Measurements from ENCODE around the gene AGAP1.

AGAP1 gene

DNA sequence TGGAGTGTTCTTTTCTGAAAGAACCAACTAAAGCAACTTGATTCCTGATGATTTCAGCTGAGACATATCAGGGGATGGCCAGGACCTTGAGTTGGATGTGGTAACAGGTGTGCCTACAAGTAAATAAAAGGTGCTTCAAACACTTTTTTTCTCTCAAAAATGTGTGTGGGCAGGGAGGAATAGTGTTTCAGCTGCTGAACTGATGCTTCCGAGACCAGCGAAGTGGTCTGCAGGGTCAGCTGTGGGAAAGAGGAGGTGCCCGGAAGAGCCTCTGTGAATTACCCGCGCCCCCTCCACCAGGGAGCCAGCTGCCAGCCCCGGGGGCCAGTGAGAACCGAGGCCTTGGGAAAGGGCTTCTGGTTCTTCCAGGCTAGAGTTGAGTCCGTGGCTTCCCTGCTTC is 425.0 kb downstream of the AGAP1 start:
- no peak overlapping the region for H3K27ac ChIP-seq (ENCODE audit: low read depth, low read length)
- no peak overlapping the region for H3K4me2 ChIP-seq (ENCODE audit: low read length)
- no peak overlapping the region for H3K4me3 ChIP-seq (ENCODE audit: low read length)
- no peaks in the 10 kb centered on the region for H3K9me2 ChIP-seq (replicated peaks; ENCODE audit: control insufficient read depth, low read length)
- H3K9me3 ChIP-seq (ENCODE audit: control insufficient read depth, insufficient read depth, low read length): no peaks in the 10 kb centered on the region
- no peak for TF ChIP-seq EZH2phosphoT487 (IDR thresholded peaks at IDR 0.05; ENCODE audit: borderline replicate concordance, low read length)
- TF ChIP-seq, protein P1, sequence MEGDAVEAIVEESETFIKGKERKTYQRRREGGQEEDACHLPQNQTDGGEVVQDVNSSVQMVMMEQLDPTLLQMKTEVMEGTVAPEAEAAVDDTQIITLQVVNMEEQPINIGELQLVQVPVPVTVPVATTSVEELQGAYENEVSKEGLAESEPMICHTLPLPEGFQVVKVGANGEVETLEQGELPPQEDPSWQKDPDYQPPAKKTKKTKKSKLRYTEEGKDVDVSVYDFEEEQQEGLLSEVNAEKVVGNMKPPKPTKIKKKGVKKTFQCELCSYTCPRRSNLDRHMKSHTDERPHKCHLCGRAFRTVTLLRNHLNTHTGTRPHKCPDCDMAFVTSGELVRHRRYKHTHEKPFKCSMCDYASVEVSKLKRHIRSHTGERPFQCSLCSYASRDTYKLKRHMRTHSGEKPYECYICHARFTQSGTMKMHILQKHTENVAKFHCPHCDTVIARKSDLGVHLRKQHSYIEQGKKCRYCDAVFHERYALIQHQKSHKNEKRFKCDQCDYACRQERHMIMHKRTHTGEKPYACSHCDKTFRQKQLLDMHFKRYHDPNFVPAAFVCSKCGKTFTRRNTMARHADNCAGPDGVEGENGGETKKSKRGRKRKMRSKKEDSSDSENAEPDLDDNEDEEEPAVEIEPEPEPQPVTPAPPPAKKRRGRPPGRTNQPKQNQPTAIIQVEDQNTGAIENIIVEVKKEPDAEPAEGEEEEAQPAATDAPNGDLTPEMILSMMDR (IDR thresholded peaks at IDR 0.05; ENCODE audit: low read depth, low read length, poor library complexity, severe bottlenecking): no peak
- no peaks in the 10 kb centered on the region for H3K79me2 ChIP-seq (ENCODE audit: control insufficient read depth, low read length)
- no peaks in the 10 kb centered on the region for H3K4me1 ChIP-seq (ENCODE audit: control insufficient read depth, low read length)
- no peaks in the 10 kb centered on the region for H4K20me1 ChIP-seq (ENCODE audit: control insufficient read depth, insufficient read depth, low read depth, low read length)
- H3K36me3 ChIP-seq (ENCODE audit: control insufficient read depth, low read length): no peaks in the 10 kb centered on the region
- H3F3A ChIP-seq (ENCODE audit: control insufficient read depth, insufficient read depth): no peaks in the 10 kb centered on the region
- H3K27me3 ChIP-seq (ENCODE audit: control insufficient read depth, low read length): no peaks in the 10 kb centered on the region

DNA sequence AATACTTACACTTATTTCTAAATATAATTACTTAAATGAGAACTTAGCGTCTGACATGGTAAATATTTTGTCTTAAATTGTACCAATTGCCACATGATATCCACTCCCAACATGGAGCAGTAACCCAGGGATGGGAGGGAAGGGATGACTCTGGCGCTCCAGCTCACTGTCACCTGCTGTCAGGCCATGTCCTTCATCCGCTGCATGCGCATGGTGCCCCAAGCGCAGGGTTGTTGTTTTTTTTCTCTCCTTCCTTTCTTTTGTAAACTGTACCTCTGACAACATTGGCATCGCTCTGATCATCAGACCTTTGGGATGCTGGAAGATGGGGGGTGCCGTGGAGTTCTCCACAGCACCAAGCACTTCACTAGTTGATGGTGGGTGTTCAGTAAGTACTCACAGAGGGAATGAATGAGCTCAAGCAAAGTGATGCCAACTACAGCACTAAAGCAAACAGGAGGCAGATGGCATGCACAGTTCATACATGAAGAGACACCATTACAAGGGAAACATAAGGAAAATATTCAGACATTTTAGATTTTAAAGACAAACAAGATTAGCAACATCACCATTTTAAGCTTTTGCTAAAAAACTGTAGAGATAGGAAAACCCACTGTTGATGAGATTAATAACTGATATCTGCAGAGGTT is 426.5 kb downstream of the AGAP1 start:
- no peaks in the 10 kb centered on the region for H3K36me3 ChIP-seq (ENCODE audit: control insufficient read depth, low read length)

DNA sequence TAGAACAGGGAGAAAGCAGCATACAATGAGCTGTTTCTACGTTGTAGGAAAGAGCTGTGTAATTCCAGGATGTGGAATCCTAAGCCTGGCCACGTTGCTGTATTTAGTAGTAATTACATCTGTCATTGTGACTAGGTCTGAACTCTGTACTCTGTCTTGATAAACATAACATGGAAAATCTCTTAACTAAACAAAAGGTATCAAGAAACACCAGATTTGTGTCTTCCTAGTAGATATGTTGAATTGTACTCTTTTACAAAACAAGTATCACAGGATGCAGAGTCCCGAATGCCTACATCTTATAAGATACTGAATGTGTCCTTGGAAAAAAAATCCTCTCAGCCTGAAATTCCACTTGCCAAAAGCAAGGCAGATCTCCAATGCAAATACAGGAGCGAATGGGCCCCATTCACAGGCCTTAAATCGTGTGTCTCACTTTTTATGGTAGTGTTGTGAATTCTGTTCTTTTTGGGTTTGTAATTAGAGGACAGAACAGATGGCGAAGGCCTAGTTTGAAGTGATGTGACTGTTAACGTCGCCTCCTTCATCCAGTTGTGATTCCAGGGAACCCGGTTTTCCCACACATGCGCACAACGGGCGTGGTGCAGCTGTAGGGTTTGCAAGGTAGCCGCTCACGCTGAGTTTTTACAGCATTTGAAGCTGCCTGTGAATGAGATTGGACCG is 427.8 kb downstream of the AGAP1 start:
- no peaks in the 10 kb centered on the region for H3K79me2 ChIP-seq (ENCODE audit: control insufficient read depth, low read length)
- H3K9me3 ChIP-seq (ENCODE audit: control insufficient read depth, insufficient read depth, low read length): no peaks in the 10 kb centered on the region
- H3F3A ChIP-seq (ENCODE audit: control insufficient read depth, insufficient read depth): no peaks in the 10 kb centered on the region
- H3K36me3 ChIP-seq (ENCODE audit: control insufficient read depth, low read length): no peaks in the 10 kb centered on the region
- no peak overlapping the region for H3K4me2 ChIP-seq (ENCODE audit: low read length)
- no peaks in the 10 kb centered on the region for H4K20me1 ChIP-seq (ENCODE audit: control insufficient read depth, insufficient read depth, low read depth, low read length)
- no peaks in the 10 kb centered on the region for H3K9me2 ChIP-seq (replicated peaks; ENCODE audit: control insufficient read depth, low read length)
- TF ChIP-seq, protein P1 (IDR thresholded peaks at IDR 0.05; ENCODE audit: low read depth, low read length, poor library complexity, severe bottlenecking): no peak
- TF ChIP-seq EZH2phosphoT487 (IDR thresholded peaks at IDR 0.05; ENCODE audit: borderline replicate concordance, low read length): no peak
- no peaks in the 10 kb centered on the region for H3K4me1 ChIP-seq (ENCODE audit: control insufficient read depth, low read length)
- H3K27me3 ChIP-seq (ENCODE audit: control insufficient read depth, low read length): no peaks in the 10 kb centered on the region
- no peak overlapping the region for H3K4me3 ChIP-seq (ENCODE audit: low read length)
- no peak overlapping the region for H3K27ac ChIP-seq (ENCODE audit: low read depth, low read length)

More for the DNA sequence above, 426.5 kb downstream of the AGAP1 start:
- Histone ChIP-seq H3K4me3 (ENCODE audit: low read length) (no peak overlapping the region), H3K9me2 (replicated peaks; ENCODE audit: control insufficient read depth, low read length) (no peaks in the 10 kb centered on the region), H3K4me2 (ENCODE audit: low read length) (no peak overlapping the region), H3K27me3 (ENCODE audit: control insufficient read depth, low read length) (no peaks in the 10 kb centered on the region), H3F3A (ENCODE audit: control insufficient read depth, insufficient read depth) (no peaks in the 10 kb centered on the region), H3K4me1 (ENCODE audit: control insufficient read depth, low read length) (no peaks in the 10 kb centered on the region), H3K79me2 (ENCODE audit: control insufficient read depth, low read length) (no peaks in the 10 kb centered on the region), H3K9me3 (ENCODE audit: control insufficient read depth, insufficient read depth, low read length) (no peaks in the 10 kb centered on the region), H4K20me1 (ENCODE audit: control insufficient read depth, insufficient read depth, low read depth, low read length) (no peaks in the 10 kb centered on the region), H3K27ac (ENCODE audit: low read depth, low read length) (no peak overlapping the region)
- TF ChIP-seq, protein P1 (IDR thresholded peaks at IDR 0.05; ENCODE audit: low read depth, low read length, poor library complexity, severe bottlenecking): no peak
- no peak for TF ChIP-seq EZH2phosphoT487 (IDR thresholded peaks at IDR 0.05; ENCODE audit: borderline replicate concordance, low read length)

Measured in DOHH2 (cell line).